Heart right ventricle (tissue), 16 donors: ENCODE results near the gene ADCY5. TPM values are rescaled to one million over a fixed set of nuclear protein-coding genes. Genes with fewer than 3 reads are reported as not detected.
A peak's percentile ranks its signal among the peaks of the same experiment; 100 is the strongest.

Source experiments
- ATAC-seq, 8 donors: fragments of 200-7000 bp; cut with Tn5 transposase; one replicate each; pipeline ENCODE4 v1.9.1; 2020; ENCODE audit warnings: mild to moderate bottlenecking in 8 of 8, moderate library complexity in 8 of 8, moderate number of reproducible peaks in 1 of 8
- DNase-seq, 2 donors: peaks; one replicate each; pipeline ENCODE4 v3.0.0-alpha.2; 2020
- H3K27ac ChIP-seq, 10 donors: fragments of 200-600 bp; sonication (generic) in 2 of 10; one replicate each; pipeline versions ENCODE4 v1.5.0 to v1.8.0; 2020 to 2022; ENCODE audit warnings: mild to moderate bottlenecking in 3 of 10
- H3K27me3 ChIP-seq, 7 donors: fragments of 200-600 bp; one replicate each; pipeline ENCODE4 v1.8.0; 2021 to 2022; ENCODE audit warnings: mild to moderate bottlenecking in 2 of 7
- H3K36me3 ChIP-seq, 9 donors: fragments of 200-600 bp; sonication (generic) in 1 of 9; one replicate each; pipeline versions ENCODE4 v1.5.0 to v1.8.0; 2020 to 2022; ENCODE audit warnings: mild to moderate bottlenecking in 2 of 9
- H3K4me1 ChIP-seq, 9 donors: fragments of 200-600 bp; sonication (generic) in 1 of 9; one replicate each; pipeline versions ENCODE4 v1.5.0 to v1.8.0; 2020 to 2022; ENCODE audit warnings: mild to moderate bottlenecking in 4 of 9
- H3K4me3 ChIP-seq, 10 donors: fragments of 200-600 bp; sonication (generic) in 2 of 10; one replicate each; pipeline versions ENCODE4 v1.5.0 to v1.8.0; 2020 to 2022; ENCODE audit warnings: mild to moderate bottlenecking in 7 of 10, moderate library complexity in 2 of 10
- H3K9me3 ChIP-seq, 11 donors: fragments of 200-600 bp in 10 of 11; sonication (generic) in 2 of 11; one replicate each; pipeline versions ENCODE4 v1.5.0 to v1.8.0; 2013 to 2022; ENCODE audit warnings: mild to moderate bottlenecking in 2 of 11, control low read depth in 1 of 11, moderate library complexity in 1 of 11
- CTCF ChIP-seq, 9 donors: fragments of 200-600 bp; sonication (generic) in 2 of 9; IDR thresholded peaks; one replicate each; pipeline versions ENCODE4 v1.5.0 to v1.8.0; 2021 to 2022; ENCODE audit warnings: antibody characterized with exemption in 9 of 9, mild to moderate bottlenecking in 5 of 9, moderate library complexity in 1 of 9
- WGBS, 2 donors: extraction: QIAGEN DNeasy Blood & Tissue Kit; methylation state at CpG; one replicate each; pipeline ENCODE4 v1.1.7; 2013; ENCODE audit warnings: inconsistent platforms in 1 of 2; 5-methylcytosine and 5-hydroxymethylcytosine counted together
- intact Hi-C, 10 donors: fragments of 100-400 bp; cut with DNase I; formaldehyde crosslinking; loops; one replicate each; pipeline versions ENCODE4 v1.11.1 to v1.14.2; 2022
- polyA plus RNA-seq, 2 donors: library from polyadenylated mRNA; stranded (reverse); fragments of 200-250 nt; gene quantifications; one replicate each; pipeline ENCODE4 v1.2.3, GENCODE V29; 2013
- total RNA-seq, 10 donors: library from RNA; stranded (reverse); fragmentation: NEBNext Ultra II Directional in 3 of 10; extraction: Animal tissue kit (Norgen Biotek cat#: 25700) in 3 of 10; gene quantifications; one replicate each; pipeline versions ENCODE4 v1.2.1 to v1.2.4, GENCODE V29; 2021 to 2023
- donor health status: Arrhythmogenic right ventricular cardiomyopathy.
- donor health status: ischemic (EF 13 %, LVEDD 7.1; RV severe dilation, severe dysfunction).
- donor health status: healthy with polysubstance abuse.
- donor health status: DM: no; HTN: yes; CAD: no.
- donor health status: DM: no; HTN: no; CAD: no.
- donor health status: ischemic (EF 25% LVEDD 6.9; RV normal size, moderate dysfunction).
- donor health status: ischemic (EF 25% LVEDD 5.7; RV mildly dilated, moderate dysfunction).
- donor health status: healthy.
- donor health status: DM: yes; HTN: yes; CAD: no.
- donor health status: Ischemic cardiomyopathy.
- donor health status: ischemic (EF 35%, LVEDD 5.7; RV mildly dilated, moderate dysfunction).
- donor health status: nonischemic (EF 11% LVEDD 7.7; RV severe dilation, severe dysfunction).
- donor health status: DM: yes; HTN: yes; CAD: no.
- donor health status: PGD.
- donor health status: ischemic (EF 29% LVEDD 5.4; RV normal size, mild dysfunction).
- donor health status: nonischemic (EF 23%, LVEDD 6.1; RV moderate dilation, normal function).

Gene ADCY5
- total and polyA plus RNA-seq, 12 donors, result 37.2 to 245 (median 198) TPM

GRCh38 chr3:123388811-123389627 is 59.9 kb downstream of the ADCY5 start:
- no peak overlapping the region for H3K4me3 ChIP-seq
- peak overlapping the region; percentile 33 to 94 (median 87) for H3K27ac ChIP-seq
- H3K9me3 ChIP-seq, result no peaks in the 10 kb centered on the region
- peaks cover 27 to 99% (median 83%) of the 10 kb centered on the region in 9 donors for H3K4me1 ChIP-seq
- H3K27me3 ChIP-seq, result no peaks in the 10 kb centered on the region
- no peak for TF ChIP-seq CTCF (IDR thresholded peaks at IDR 0.05)
- ATAC-seq (peak in 5 of 8 donors; percentile 8 to 27 (median 17)), DNase-seq (peak; percentile 36 to 52)
- H3K36me3 ChIP-seq, result no peaks in the 10 kb centered on the region
- WGBS, 2 donors, result 48 to 51% methylated on average over 15 of the region's 15 CpGs
- intact Hi-C loops, result loop anchor here in 3 of 10 donors (5.0 kb wide), 4 partner anchors 42 to 57 kb away; no protein-coding TSS in a partner anchor

GRCh38 chr3:123388042-123388441 is 60.8 kb downstream of the ADCY5 start:
- H3K36me3 ChIP-seq, result no peaks in the 10 kb centered on the region
- TF ChIP-seq CTCF (IDR thresholded peaks at IDR 0.05), result no peak
- peak overlapping the region; percentile 33 to 94 (median 87) for H3K27ac ChIP-seq
- H3K27me3 ChIP-seq, result no peaks in the 10 kb centered on the region
- WGBS, 2 donors, result 63 to 66% methylated on average over 8 of the region's 8 CpGs
- H3K4me1 ChIP-seq, result peaks cover 27 to 99% (median 85%) of the 10 kb centered on the region in 9 donors
- ATAC-seq, result no peak
- no peak overlapping the region for H3K4me3 ChIP-seq
- no peak for DNase-seq
- no peaks in the 10 kb centered on the region for H3K9me3 ChIP-seq
- intact Hi-C loops, result loop anchor here in 3 of 10 donors (5.0 kb wide), 4 partner anchors 41 to 56 kb away; no protein-coding TSS in a partner anchor

GRCh38 chr3:123387532-123387931 is 61.4 kb downstream of the ADCY5 start:
- intact Hi-C loops, result loop anchor here in 3 of 10 donors (5.0 kb wide), 4 partner anchors 40 to 55 kb away; no protein-coding TSS in a partner anchor
- H3K4me1 ChIP-seq, result peaks cover 25 to 99% (median 85%) of the 10 kb centered on the region in 9 donors
- H3K4me3 ChIP-seq, result no peak overlapping the region
- WGBS, 2 donors, result 46 to 49% methylated on average over 3 of the region's 3 CpGs
- no peak for TF ChIP-seq CTCF (IDR thresholded peaks at IDR 0.05)
- H3K27ac ChIP-seq, result peak overlapping the region; percentile 38 to 94 (median 87)
- H3K27me3 ChIP-seq, result no peaks in the 10 kb centered on the region
- H3K36me3 ChIP-seq, result no peaks in the 10 kb centered on the region
- H3K9me3 ChIP-seq, result no peaks in the 10 kb centered on the region
- ATAC-seq (no peak), DNase-seq (no peak)

- no peak overlapping the region for H3K4me3 ChIP-seq
- H3K9me3 ChIP-seq, result no peaks in the 10 kb centered on the region
- no peaks in the 10 kb centered on the region for H3K36me3 ChIP-seq
- 21 to 25% methylated on average over 11 of the region's 11 CpGs for WGBS, 2 donors
- H3K4me1 ChIP-seq, result peaks cover 24 to 99% (median 87%) of the 10 kb centered on the region in 9 donors
- TF ChIP-seq CTCF (IDR thresholded peaks at IDR 0.05), result no peak
- peak in 1 of 8 donors; percentile 29 for ATAC-seq
- intact Hi-C loops, result loop anchor here in 3 of 10 donors (5.0 kb wide), 4 partner anchors 39 to 56 kb away; no protein-coding TSS in a partner anchor
- H3K27me3 ChIP-seq, result no peaks in the 10 kb centered on the region
- peak overlapping the region; percentile 66 to 94 (median 87) for H3K27ac ChIP-seq
- DNase-seq, result peak in 1 of 2 donors; percentile 64
These were observed 62.3 kb downstream of the ADCY5 start for GRCh38 chr3:123386477-123387040.
